Muscle of leg (tissue), 11 donors: ENCODE results near the gene GRIPAP1. TPM values are rescaled to one million over a fixed set of nuclear protein-coding genes. Genes with fewer than 3 reads are reported as not detected.

Source experiments
- DNase-seq: peaks from one replicate; pipeline ENCODE4 v3.0.0; 2013
- H3K27ac ChIP-seq: one replicate; pipeline ENCODE4 v1.5.1; 2013; ENCODE audit warnings: mild to moderate bottlenecking, low read length, control low read depth
- H3K27me3 ChIP-seq: one replicate; pipeline ENCODE4 v1.6.1; 2013; ENCODE audit warnings: low read length; ENCODE audit not compliant: control insufficient read depth, insufficient read depth
- H3K36me3 ChIP-seq: one replicate; pipeline ENCODE4 v1.6.1; 2013; ENCODE audit warnings: low read length; ENCODE audit not compliant: control insufficient read depth, insufficient read depth
- H3K4me1 ChIP-seq: one replicate; pipeline ENCODE4 v1.6.1; 2013; ENCODE audit warnings: low read length; ENCODE audit not compliant: control insufficient read depth, insufficient read depth
- H3K4me3 ChIP-seq: one replicate; pipeline ENCODE4 v1.5.1; 2013; ENCODE audit warnings: low read length, control low read depth
- H3K9me3 ChIP-seq: replicated peaks from 2 replicates; pipeline ENCODE4 v1.6.1; 2013; ENCODE audit warnings: low read depth, low read length; ENCODE audit not compliant: control insufficient read depth
- WGBS: methylation state at CpG from one replicate; pipeline ENCODE4 v1.1.5; 2013; ENCODE audit warnings: missing lambda C conversion rate; ENCODE audit not compliant: insufficient coverage; 5-methylcytosine and 5-hydroxymethylcytosine counted together
- polyA plus RNA-seq, 8 donors: library from polyadenylated mRNA; unstranded; fragments of 120-200 nt; gene quantifications; one replicate each; pipeline versions ENCODE4 v1.2.1 to v1.2.3, GENCODE V29; 2013; ENCODE audit warnings: inconsistent platforms in 1 of 8, low replicate concordance in 1 of 8; ENCODE audit not compliant: insufficient read length in 8 of 8, insufficient read depth in 1 of 8
- total RNA-seq: library from RNA; stranded (reverse); fragments of 120-200 nt; gene quantifications from one replicate; pipeline ENCODE4 v1.2.4, GENCODE V29; 2013

The GRIPAP1 gene
- total and polyA plus RNA-seq, 9 donors = 9.9 to 26.0 (median 21.5) TPM

GRCh38 chrX:48927736-48928382, 74.2 kb downstream of the GRIPAP1 start:
- Histone ChIP-seq H3K9me3 (no peaks in the 10 kb centered on the region), H3K4me3 (no peak overlapping the region), H3K27ac (no peak overlapping the region), H3K27me3 (no peaks in the 10 kb centered on the region), H3K4me1 (no peaks in the 10 kb centered on the region), H3K36me3 (peaks cover 33% of the 10 kb centered on the region)
- no CpG with 5 or more reads among the region's 2 CpGs for WGBS
- no peak for DNase-seq

- 50% methylated on average over 2 of the region's 5 CpGs for WGBS
- H3K4me1 ChIP-seq = no peaks in the 10 kb centered on the region
Observed at GRCh38 chrX:48927123-48927522, 74.9 kb downstream of the GRIPAP1 start.

GRCh38 chrX:48924270-48924669, 77.8 kb downstream of the GRIPAP1 start:
- Histone ChIP-seq H3K27me3 (no peaks in the 10 kb centered on the region), H3K36me3 (peaks cover 42% of the 10 kb centered on the region), H3K9me3 (no peaks in the 10 kb centered on the region), H3K4me3 (no peak overlapping the region), H3K27ac (no peak overlapping the region), H3K4me1 (peaks cover 4% of the 10 kb centered on the region)
- 90% methylated on average over 5 of the region's 5 CpGs for WGBS
- no peak for DNase-seq

More at GRCh38 chrX:48927123-48927522, 74.9 kb downstream of the GRIPAP1 start:
- H3K27me3 ChIP-seq = no peaks in the 10 kb centered on the region
- H3K27ac ChIP-seq = no peak overlapping the region
- H3K36me3 ChIP-seq = peaks cover 40% of the 10 kb centered on the region
- DNase-seq = no peak
- no peaks in the 10 kb centered on the region for H3K9me3 ChIP-seq
- H3K4me3 ChIP-seq = no peak overlapping the region

GRCh38 chrX:48923771-48924170, 78.3 kb downstream of the GRIPAP1 start:
- Histone ChIP-seq H3K27ac (no peak overlapping the region), H3K36me3 (peaks cover 42% of the 10 kb centered on the region), H3K9me3 (no peaks in the 10 kb centered on the region), H3K4me3 (no peak overlapping the region), H3K4me1 (peaks cover 5% of the 10 kb centered on the region), H3K27me3 (no peaks in the 10 kb centered on the region)
- 89% methylated on average over 12 of the region's 13 CpGs for WGBS
- DNase-seq = no peak

Other genes with a start within 250 kb of the GRIPAP1 start
- gene GLOD5, start 240.5 kb downstream of the GRIPAP1 start, total RNA-seq = not detected
- under 1 TPM in 1 of 8 donors, not detected in 7; 0.50 TPM for gene GLOD5, start 240.5 kb downstream of the GRIPAP1 start, polyA plus RNA-seq
- gene GATA1, start 215.7 kb downstream of the GRIPAP1 start, total RNA-seq = 0.22 TPM
- gene GATA1, start 215.7 kb downstream of the GRIPAP1 start, polyA plus RNA-seq = under 1 TPM; 0.30 to 0.98 (median 0.61) TPM
- gene HDAC6, start 200.2 kb downstream of the GRIPAP1 start, total RNA-seq = 78.6 TPM
- gene HDAC6, start 200.2 kb downstream of the GRIPAP1 start, polyA plus RNA-seq = 100 to 1,000 TPM in 3 of 8 donors, 10 to 100 TPM in 5; 73.8 to 112 (median 91.6) TPM
- gene ERAS, start 175.8 kb downstream of the GRIPAP1 start, total RNA-seq = not detected
- under 1 TPM in 1 of 8 donors, not detected in 7; 0.10 TPM for gene ERAS, start 175.8 kb downstream of the GRIPAP1 start, polyA plus RNA-seq
- gene PCSK1N, start 166.7 kb downstream of the GRIPAP1 start, total RNA-seq = not detected
- gene PCSK1N, start 166.7 kb downstream of the GRIPAP1 start, polyA plus RNA-seq = 1 to 10 TPM in 2 of 8 donors, under 1 TPM in 4, not detected in 2; 0.15 to 5.4 (median 0.26) TPM
- 33.7 TPM for gene TIMM17B, start 104.5 kb downstream of the GRIPAP1 start, total RNA-seq
- gene TIMM17B, start 104.5 kb downstream of the GRIPAP1 start, polyA plus RNA-seq = 10 to 100 TPM; 29.0 to 44.4 (median 35.4) TPM
- 54.4 TPM for gene PQBP1, start 104.3 kb downstream of the GRIPAP1 start, total RNA-seq
- 10 to 100 TPM; 64.2 to 76.6 (median 70.3) TPM for gene PQBP1, start 104.3 kb downstream of the GRIPAP1 start, polyA plus RNA-seq
- gene SLC35A2, start 90.6 kb downstream of the GRIPAP1 start, total RNA-seq = 7.7 TPM
- 10 to 100 TPM; 15.9 to 22.1 (median 17.0) TPM for gene SLC35A2, start 90.6 kb downstream of the GRIPAP1 start, polyA plus RNA-seq
- gene PIM2, start 83.2 kb downstream of the GRIPAP1 start, total RNA-seq = 1.7 TPM
- gene PIM2, start 83.2 kb downstream of the GRIPAP1 start, polyA plus RNA-seq = 1 to 10 TPM in 7 of 8 donors, under 1 TPM in 1; 0.92 to 2.3 (median 1.7) TPM
- gene OTUD5, start 44.7 kb downstream of the GRIPAP1 start, total RNA-seq = 18.9 TPM
- 10 to 100 TPM; 37.5 to 45.2 (median 38.4) TPM for gene OTUD5, start 44.7 kb downstream of the GRIPAP1 start, polyA plus RNA-seq
- gene KCND1, start 30.4 kb downstream of the GRIPAP1 start, total RNA-seq = 0.66 TPM
- gene KCND1, start 30.4 kb downstream of the GRIPAP1 start, polyA plus RNA-seq = 1 to 10 TPM in 4 of 8 donors, under 1 TPM in 4; 0.72 to 1.7 (median 1.0) TPM
- gene TFE3, start 41.1 kb upstream of the GRIPAP1 start, total RNA-seq = 10.8 TPM
- 10 to 100 TPM; 20.5 to 27.3 (median 21.4) TPM for gene TFE3, start 41.1 kb upstream of the GRIPAP1 start, polyA plus RNA-seq
- gene CCDC120, start 56.7 kb upstream of the GRIPAP1 start, total RNA-seq = 0.98 TPM
- 1 to 10 TPM; 3.3 to 6.0 (median 4.1) TPM for gene CCDC120, start 56.7 kb upstream of the GRIPAP1 start, polyA plus RNA-seq
- gene PRAF2, start 71.7 kb upstream of the GRIPAP1 start, total RNA-seq = 4.2 TPM
- gene PRAF2, start 71.7 kb upstream of the GRIPAP1 start, polyA plus RNA-seq = 10 to 100 TPM; 19.3 to 29.8 (median 23.0) TPM
- 25.5 TPM for gene WDR45, start 77.6 kb upstream of the GRIPAP1 start, total RNA-seq
- gene WDR45, start 77.6 kb upstream of the GRIPAP1 start, polyA plus RNA-seq = 10 to 100 TPM; 34.1 to 39.1 (median 36.6) TPM
- 20.7 TPM for gene GPKOW, start 121.5 kb upstream of the GRIPAP1 start, total RNA-seq
- gene GPKOW, start 121.5 kb upstream of the GRIPAP1 start, polyA plus RNA-seq = 10 to 100 TPM; 18.3 to 19.6 (median 19.0) TPM
- gene MAGIX, start 160.5 kb upstream of the GRIPAP1 start, total RNA-seq = 2.6 TPM
- 1 to 10 TPM; 1.6 to 2.1 (median 1.7) TPM for gene MAGIX, start 160.5 kb upstream of the GRIPAP1 start, polyA plus RNA-seq
- 59.0 TPM for gene PLP2, start 169.6 kb upstream of the GRIPAP1 start, total RNA-seq
- 100 to 1,000 TPM in 5 of 8 donors, 10 to 100 TPM in 3; 79.1 to 166 (median 119) TPM for gene PLP2, start 169.6 kb upstream of the GRIPAP1 start, polyA plus RNA-seq
- gene PRICKLE3, start 184.1 kb upstream of the GRIPAP1 start, total RNA-seq = 1.9 TPM
- 1 to 10 TPM; 2.7 to 5.3 (median 3.9) TPM for gene PRICKLE3, start 184.1 kb upstream of the GRIPAP1 start, polyA plus RNA-seq
- gene SYP, start 197.9 kb upstream of the GRIPAP1 start, total RNA-seq = 1.2 TPM
- 1 to 10 TPM; 1.1 to 2.0 (median 1.3) TPM for gene SYP, start 197.9 kb upstream of the GRIPAP1 start, polyA plus RNA-seq
- 0.09 TPM for gene CACNA1F, start 231.1 kb upstream of the GRIPAP1 start, total RNA-seq
- under 1 TPM in 4 of 8 donors, not detected in 4; 0.01 to 0.05 (median 0.03) TPM for gene CACNA1F, start 231.1 kb upstream of the GRIPAP1 start, polyA plus RNA-seq
- 5.3 TPM for gene CCDC22, start 233.2 kb upstream of the GRIPAP1 start, total RNA-seq
- gene CCDC22, start 233.2 kb upstream of the GRIPAP1 start, polyA plus RNA-seq = 10 to 100 TPM; 10.8 to 15.8 (median 12.6) TPM